HepG2 (cell line): Measurements from ENCODE around the gene CHN2. TPM values are rescaled to one million over a fixed set of nuclear protein-coding genes. Genes with fewer than 3 reads are reported as not detected.

ENCODE experiments used
- ATAC-seq: fragments of 200-7000 bp; cut with Tn5 transposase; 3 replicates; pipeline ENCODE4 v1.9.1; 2020; ENCODE audit warnings: mild to moderate bottlenecking, moderate library complexity
- BruUV-seq: library from RNA; stranded (reverse); fragments of 400-500 nt; replicated peaks from 2 replicates; lab custom pipeline; 2021; lab: Mats Ljungman, UMichigan
- CTCF ChIA-PET: fragments of 300-600 bp; formaldehyde crosslinking; extraction: SDS; loops from one replicate; lab custom pipeline; 2021; ENCODE audit warnings: low total read pairs, inconsistent platforms, low intra/inter-chr PET ratio; lab: Yijun Ruan, JAX
- POLR2A ChIA-PET: fragments of 350-600 bp; sonication (Branson Sonifier 250); formaldehyde crosslinking; loops from one replicate; lab custom pipeline; 2020; ENCODE audit warnings: antibody characterized with exemption, inconsistent platforms; lab: Yijun Ruan, JAX
- DNase-seq: peaks from one replicate; pipeline ENCODE4 v3.0.0-alpha.2; 2015; ENCODE audit warnings: low spot score
- FAIRE-seq: peaks from 3 replicates; lab custom pipeline; 2011; peaks lifted over from hg19 to GRCh38; lab: Jason Lieb, UNC
- H2AFZ ChIP-seq: one replicate; pipeline ENCODE4 v1.6.1; 2011; ENCODE audit warnings: low read length, inconsistent platforms
- H3K27ac ChIP-seq: fragments of 300-600 bp; 3 replicates; pipeline ENCODE4 v1.8.0; 2011; ENCODE audit warnings: mixed run types, mild to moderate bottlenecking, mixed read lengths, low read length, inconsistent platforms; ENCODE audit not compliant: insufficient read depth; ENCODE audit errors: extremely low read length
- H3K27me3 ChIP-seq, 2 experiments: fragments of 200-600 bp in 1 of 2; 2 replicates in 1 of 2; 3 replicates in 1 of 2; pipeline versions ENCODE4 v1.6.0 to v1.8.0; 2011; ENCODE audit warnings: low read length in 2 of 2, mild to moderate bottlenecking in 2 of 2, moderate library complexity in 2 of 2, inconsistent platforms in 1 of 2; ENCODE audit not compliant: insufficient read depth in 2 of 2, control insufficient read depth in 1 of 2
- H3K36me3 ChIP-seq, 2 experiments: fragments of 200-600 bp in 1 of 2; replicated peaks in 1 of 2; 2 replicates in 1 of 2; 3 replicates in 1 of 2; pipeline versions ENCODE4 v1.5.1 to v1.8.0; 2011; ENCODE audit warnings: low read length in 2 of 2, inconsistent platforms in 1 of 2; ENCODE audit not compliant: insufficient read depth in 2 of 2, control insufficient read depth in 1 of 2
- H3K4me1 ChIP-seq: 2 replicates; pipeline ENCODE4 v1.5.1; 2012; ENCODE audit warnings: low read length, inconsistent platforms; ENCODE audit not compliant: insufficient read depth
- H3K4me2 ChIP-seq: 2 replicates; pipeline ENCODE4 v1.6.0; 2011; ENCODE audit warnings: low read depth, low read length, inconsistent platforms
- H3K4me3 ChIP-seq, 3 experiments: fragments of 200-600 bp in 1 of 3; sonication (generic), shearing (Covaris generic) in 1 of 3; replicated peaks in 1 of 3; 2 replicates each; pipeline ENCODE4 v1.5.1; 2011 to 2016; ENCODE audit warnings: low read length in 3 of 3, inconsistent platforms in 2 of 3, low read depth in 2 of 3, mild to moderate bottlenecking in 2 of 3, control low read depth in 1 of 3, mixed read lengths in 1 of 3; ENCODE audit not compliant: insufficient read depth in 1 of 3
- H3K79me2 ChIP-seq: one replicate; pipeline ENCODE4 v1.6.1; 2011; ENCODE audit warnings: low read length, inconsistent platforms; ENCODE audit not compliant: insufficient read depth
- H3K9ac ChIP-seq: 2 replicates; pipeline ENCODE4 v1.6.0; 2011; ENCODE audit warnings: mild to moderate bottlenecking, low read depth, low read length, inconsistent platforms; ENCODE audit not compliant: insufficient read depth
- H3K9me3 ChIP-seq: 2 replicates; pipeline ENCODE4 v1.5.1; 2012; ENCODE audit warnings: mild to moderate bottlenecking, low read length
- H4K20me1 ChIP-seq: 2 replicates; pipeline ENCODE4 v1.6.0; 2011; ENCODE audit warnings: inconsistent platforms, mild to moderate bottlenecking, low read length, moderate library complexity; ENCODE audit not compliant: insufficient read depth
- SAFB2 ChIP-seq: sonication (generic); formaldehyde crosslinking; IDR thresholded peaks from 2 replicates; pipeline ENCODE4 v1.5.1; 2020; ENCODE audit warnings: missing genetic modification reagents, low read depth, mild to moderate bottlenecking, borderline replicate concordance
- TBX3 ChIP-seq: fragments of 450-650 bp; IDR thresholded peaks from 2 replicates; pipeline ENCODE4 v1.6.1; 2017; ENCODE audit warnings: antibody characterized with exemption, mild to moderate bottlenecking, inconsistent platforms, borderline replicate concordance
- ZFP36L2 ChIP-seq: sonication (generic); formaldehyde crosslinking; IDR thresholded peaks from 2 replicates; pipeline ENCODE4 v1.4.0; 2020; ENCODE audit warnings: missing genetic modification reagents
- ZNF674 ChIP-seq: sonication (generic); formaldehyde crosslinking; IDR thresholded peaks from 2 replicates; pipeline ENCODE4 v1.5.0; 2020; ENCODE audit warnings: low read depth, mild to moderate bottlenecking, missing genetic modification reagents
- ZSCAN5A ChIP-seq: sonication (generic); formaldehyde crosslinking; IDR thresholded peaks from 2 replicates; pipeline ENCODE4 v1.8.0; 2022; ENCODE audit warnings: mild to moderate bottlenecking, missing genetic modification reagents, borderline replicate concordance
- WGBS: methylation state at CpG from one replicate; pipeline ENCODE4 v1.1.6; 2017; ENCODE audit warnings: low lambda C conversion rate; 5-methylcytosine and 5-hydroxymethylcytosine counted together
- in situ Hi-C: cut with HindIII; loops from 2 replicates; pipeline ENCODE4 v1.10.0; 2017; ENCODE audit warnings: low pct_unique_long_range_greater_than_20kb; ENCODE audit not compliant: extremely low pct_ligation_motif_present
- intact Hi-C: fragments of 100-400 bp; cut with micrococcal nuclease; formaldehyde crosslinking; loops from one replicate; pipeline ENCODE4 v1.10.0; 2022; ENCODE audit not compliant: unreplicated experiment
- polyA plus RNA-seq, 8 experiments: library from polyadenylated mRNA; depleted of rRNA in 3 of 8; stranded (reverse) in 7 of 8; unstranded in 1 of 8; fragments of >200 nt; fragmentation: Illumina TruSeq in 4 of 8; extraction: Trizol in 4 of 8; gene quantifications; 2 replicates each; pipeline versions ENCODE4 v1.2.1 to v1.2.3, GENCODE V29; 2011 to 2016; ENCODE audit warnings: low read depth in 4 of 8, missing spikeins in 1 of 8, mixed read lengths in 1 of 8; ENCODE audit not compliant: insufficient read depth in 1 of 8
- total RNA-seq, 5 experiments: library from RNA; depleted of rRNA; stranded (reverse); fragments of >200 nt; fragmentation: Illumina TruSeq; extraction: Trizol; gene quantifications; 2 replicates each; pipeline ENCODE4 v1.2.3, GENCODE V29; 2016; ENCODE audit warnings: low read depth in 1 of 5
- TF ChIP-seq, protein P1 (sequence below): sonication (generic); formaldehyde crosslinking; IDR thresholded peaks from 2 replicates; pipeline ENCODE4 v1.4.0; 2020; ENCODE audit warnings: missing genetic modification reagents, borderline replicate concordance
- TF ChIP-seq, protein P2 (sequence below): sonication (generic); formaldehyde crosslinking; conservative IDR thresholded peaks from 2 replicates; pipeline ENCODE4 v1.8.0; 2022; ENCODE audit warnings: mild to moderate bottlenecking, moderate library complexity, missing genetic modification reagents

CHN2 gene
- total and polyA plus RNA-seq, 2 of the 13 experiments (the other 11 are each of a cell fraction or from before 2014, with no cell fraction given): 23.5 to 30.5 TPM

- intact Hi-C loops (no loop called here), in situ Hi-C loops (no loop called here)
- no TSS peak for BruUV-seq
- Histone ChIP-seq H3K27ac (no peak overlapping the region), H3K4me3 (no peak overlapping the region), H3K4me1 (peaks cover 57% of the 10 kb centered on the region), H2AFZ (no peak overlapping the region), H3K36me3 (no peaks in the 10 kb centered on the region; a peak in 1 of 5 replicates), H3K4me2 (no peak overlapping the region), H3K27me3 (no peaks in the 10 kb centered on the region), H4K20me1 (no peaks in the 10 kb centered on the region; the same call in 1 of the 2 replicates), H3K79me2 (peaks cover 29% of the 10 kb centered on the region), H3K9ac (no peak overlapping the region), H3K9me3 (no peaks in the 10 kb centered on the region)
- no peak for TF ChIP-seq SAFB2 (CRISPR knock-in tag)
- no peak for TF ChIP-seq ZFP36L2 (CRISPR knock-in tag)
- TF ChIP-seq TBX3: no peak
- TF ChIP-seq ZSCAN5A (CRISPR knock-in tag): no peak
- TF ChIP-seq, protein P1, sequence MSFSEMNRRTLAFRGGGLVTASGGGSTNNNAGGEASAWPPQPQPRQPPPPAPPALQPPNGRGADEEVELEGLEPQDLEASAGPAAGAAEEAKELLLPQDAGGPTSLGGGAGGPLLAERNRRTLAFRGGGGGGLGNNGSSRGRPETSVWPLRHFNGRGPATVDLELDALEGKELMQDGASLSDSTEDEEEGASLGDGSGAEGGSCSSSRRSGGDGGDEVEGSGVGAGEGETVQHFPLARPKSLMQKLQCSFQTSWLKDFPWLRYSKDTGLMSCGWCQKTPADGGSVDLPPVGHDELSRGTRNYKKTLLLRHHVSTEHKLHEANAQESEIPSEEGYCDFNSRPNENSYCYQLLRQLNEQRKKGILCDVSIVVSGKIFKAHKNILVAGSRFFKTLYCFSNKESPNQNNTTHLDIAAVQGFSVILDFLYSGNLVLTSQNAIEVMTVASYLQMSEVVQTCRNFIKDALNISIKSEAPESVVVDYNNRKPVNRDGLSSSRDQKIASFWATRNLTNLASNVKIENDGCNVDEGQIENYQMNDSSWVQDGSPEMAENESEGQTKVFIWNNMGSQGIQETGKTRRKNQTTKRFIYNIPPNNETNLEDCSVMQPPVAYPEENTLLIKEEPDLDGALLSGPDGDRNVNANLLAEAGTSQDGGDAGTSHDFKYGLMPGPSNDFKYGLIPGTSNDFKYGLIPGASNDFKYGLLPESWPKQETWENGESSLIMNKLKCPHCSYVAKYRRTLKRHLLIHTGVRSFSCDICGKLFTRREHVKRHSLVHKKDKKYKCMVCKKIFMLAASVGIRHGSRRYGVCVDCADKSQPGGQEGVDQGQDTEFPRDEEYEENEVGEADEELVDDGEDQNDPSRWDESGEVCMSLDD (CRISPR knock-in tag): no peak
- no peak for TF ChIP-seq ZNF674 (CRISPR knock-in tag)
- TF ChIP-seq, protein P2, sequence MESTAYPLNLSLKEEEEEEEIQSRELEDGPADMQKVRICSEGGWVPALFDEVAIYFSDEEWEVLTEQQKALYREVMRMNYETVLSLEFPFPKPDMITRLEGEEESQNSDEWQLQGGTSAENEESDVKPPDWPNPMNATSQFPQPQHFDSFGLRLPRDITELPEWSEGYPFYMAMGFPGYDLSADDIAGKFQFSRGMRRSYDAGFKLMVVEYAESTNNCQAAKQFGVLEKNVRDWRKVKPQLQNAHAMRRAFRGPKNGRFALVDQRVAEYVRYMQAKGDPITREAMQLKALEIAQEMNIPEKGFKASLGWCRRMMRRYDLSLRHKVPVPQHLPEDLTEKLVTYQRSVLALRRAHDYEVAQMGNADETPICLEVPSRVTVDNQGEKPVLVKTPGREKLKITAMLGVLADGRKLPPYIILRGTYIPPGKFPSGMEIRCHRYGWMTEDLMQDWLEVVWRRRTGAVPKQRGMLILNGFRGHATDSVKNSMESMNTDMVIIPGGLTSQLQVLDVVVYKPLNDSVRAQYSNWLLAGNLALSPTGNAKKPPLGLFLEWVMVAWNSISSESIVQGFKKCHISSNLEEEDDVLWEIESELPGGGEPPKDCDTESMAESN: no peak
- ChIA-PET CTCF (no interaction called here), POLR2A (no interaction called here)
- no peak for ATAC-seq
- WGBS: 96% methylated on average over 12 of the region's 12 CpGs
- FAIRE-seq: no peak
- no peak for DNase-seq
Observed at GRCh38 chr7:29302666-29303395, 108.3 kb downstream of the CHN2 start.
